H9 (cell line): Measurements from ENCODE around the gene CPXM1. TPM values are rescaled to one million over a fixed set of nuclear protein-coding genes. Genes with fewer than 3 reads are reported as not detected.

Experiments
- DNase-seq: peaks from one replicate; pipeline ENCODE4 v3.0.0-alpha.2; 2017
- H2AFZ ChIP-seq: one replicate; pipeline ENCODE4 v1.6.1; 2013; ENCODE audit warnings: mild to moderate bottlenecking, low read length, control low read depth, moderate library complexity
- H2AK5ac ChIP-seq: 2 replicates; pipeline ENCODE4 v1.6.1; 2013; ENCODE audit warnings: low read length, control low read depth, mixed read lengths; ENCODE audit not compliant: insufficient read length
- H2BK120ac ChIP-seq: one replicate; pipeline ENCODE4 v1.6.1; 2013; ENCODE audit warnings: low read depth, mild to moderate bottlenecking, low read length, control low read depth, inconsistent platforms; ENCODE audit not compliant: poor library complexity, severe bottlenecking
- H2BK12ac ChIP-seq: 2 replicates; pipeline ENCODE4 v1.6.1; 2013; ENCODE audit warnings: low read length, control low read depth, mixed read lengths, low read depth; ENCODE audit not compliant: insufficient read length
- H2BK15ac ChIP-seq: 2 replicates; pipeline ENCODE4 v1.6.1; 2013; ENCODE audit warnings: low read depth, low read length, control low read depth
- H2BK20ac ChIP-seq: one replicate; pipeline ENCODE4 v1.6.1; 2013; ENCODE audit warnings: low read depth, mild to moderate bottlenecking, low read length, control low read depth, inconsistent platforms; ENCODE audit not compliant: poor library complexity, severe bottlenecking
- H2BK5ac ChIP-seq: 2 replicates; pipeline ENCODE4 v1.6.1; 2013; ENCODE audit warnings: low read length, control low read depth, mixed read lengths; ENCODE audit not compliant: insufficient read length
- H3K14ac ChIP-seq: 2 replicates; pipeline ENCODE4 v1.6.1; 2013; ENCODE audit warnings: low read length, control low read depth; ENCODE audit not compliant: insufficient read depth
- H3K18ac ChIP-seq: 2 replicates; pipeline ENCODE4 v1.6.1; 2013; ENCODE audit warnings: low read depth, mild to moderate bottlenecking, mixed read lengths, low read length, control low read depth; ENCODE audit not compliant: insufficient read length
- H3K23ac ChIP-seq: 2 replicates; pipeline ENCODE4 v1.6.1; 2013; ENCODE audit warnings: low read length, control low read depth, mixed read lengths, low read depth; ENCODE audit not compliant: insufficient read length
- H3K23me2 ChIP-seq: 2 replicates; pipeline ENCODE4 v1.6.1; 2013; ENCODE audit warnings: low read depth, mild to moderate bottlenecking, mixed read lengths, low read length, control low read depth; ENCODE audit not compliant: insufficient read length, poor library complexity, severe bottlenecking
- H3K27ac ChIP-seq: 2 replicates; pipeline ENCODE4 v1.5.1; 2013; ENCODE audit warnings: low read length, control low read depth, mixed read lengths, low read depth; ENCODE audit not compliant: insufficient read length
- H3K27me3 ChIP-seq: 2 replicates; pipeline ENCODE4 v1.6.1; 2013; ENCODE audit warnings: low read length, control low read depth, inconsistent platforms; ENCODE audit not compliant: insufficient read depth
- H3K4ac ChIP-seq: 2 replicates; pipeline ENCODE4 v1.6.1; 2013; ENCODE audit warnings: low read depth, mild to moderate bottlenecking, control low read depth, inconsistent platforms, low read length, moderate library complexity
- H3K4me1 ChIP-seq: 2 replicates; pipeline ENCODE4 v1.6.1; 2013; ENCODE audit warnings: low read length, control low read depth, inconsistent platforms; ENCODE audit not compliant: insufficient read depth
- H3K4me2 ChIP-seq: 2 replicates; pipeline ENCODE4 v1.6.1; 2013; ENCODE audit warnings: low read length, control low read depth, mixed read lengths; ENCODE audit not compliant: insufficient read length, insufficient read depth
- H3K56ac ChIP-seq: 2 replicates; pipeline ENCODE4 v1.6.1; 2013; ENCODE audit warnings: low read depth, mild to moderate bottlenecking, mixed read lengths, low read length, control low read depth; ENCODE audit not compliant: insufficient read length
- H3K79me1 ChIP-seq: 2 replicates; pipeline ENCODE4 v1.6.1; 2013; ENCODE audit warnings: low read depth, mild to moderate bottlenecking, moderate library complexity, low read length, control low read depth, inconsistent platforms; ENCODE audit not compliant: insufficient read depth, poor library complexity, severe bottlenecking
- H3K79me2 ChIP-seq: 2 replicates; pipeline ENCODE4 v1.6.1; 2013; ENCODE audit warnings: low read length, control low read depth, inconsistent platforms; ENCODE audit not compliant: insufficient read depth
- H3K9ac ChIP-seq: 2 replicates; pipeline ENCODE4 v1.6.1; 2013; ENCODE audit warnings: low read length, control low read depth, mixed read lengths; ENCODE audit not compliant: insufficient read length; ENCODE audit errors: extremely low read depth
- H3K9me3 ChIP-seq: one replicate; pipeline ENCODE4 v1.6.1; 2013; ENCODE audit warnings: low read depth, low read length, inconsistent platforms; ENCODE audit not compliant: control insufficient read depth
- H3T11ph ChIP-seq: one replicate; pipeline ENCODE4 v1.6.1; 2013; ENCODE audit warnings: mild to moderate bottlenecking, low read length, control low read depth, inconsistent platforms
- H4K20me1 ChIP-seq: one replicate; pipeline ENCODE4 v1.6.1; 2013; ENCODE audit not compliant: control insufficient read depth, insufficient read length, insufficient read depth
- H4K5ac ChIP-seq: 2 replicates; pipeline ENCODE4 v1.6.1; 2013; ENCODE audit warnings: low read depth, mild to moderate bottlenecking, mixed read lengths, low read length, control low read depth; ENCODE audit not compliant: insufficient read length
- H4K8ac ChIP-seq: replicated peaks from 2 replicates; pipeline ENCODE4 v1.6.1; 2013; ENCODE audit warnings: low read length, control low read depth, mixed read lengths, low read depth; ENCODE audit not compliant: insufficient read length
- H4K91ac ChIP-seq: 2 replicates; pipeline ENCODE4 v1.6.1; 2013; ENCODE audit warnings: low read depth, mild to moderate bottlenecking, moderate library complexity, mixed read lengths, low read length, control low read depth; ENCODE audit not compliant: insufficient read length
- H3K27ac Mint-ChIP-seq, 3 experiments: 2 replicates in 2 of 3; 3 replicates in 1 of 3; pipeline ENCODE4 v1.8.0; 2020 to 2021; ENCODE audit warnings: mixed read lengths in 3 of 3, mild to moderate bottlenecking in 1 of 3, moderate library complexity in 1 of 3
- H3K27me3 Mint-ChIP-seq: 2 replicates; pipeline ENCODE4 v1.8.0; 2021; ENCODE audit warnings: low read depth, mild to moderate bottlenecking, moderate library complexity, mixed read lengths
- H3K36me3 Mint-ChIP-seq, 3 experiments: 2 replicates in 2 of 3; 3 replicates in 1 of 3; pipeline ENCODE4 v1.8.0; 2020 to 2021; ENCODE audit warnings: low read depth in 3 of 3, mixed read lengths in 3 of 3; ENCODE audit not compliant: insufficient read depth in 1 of 3
- H3K4me1 Mint-ChIP-seq, 2 experiments: 2 replicates each; pipeline ENCODE4 v1.8.0; 2020; ENCODE audit warnings: mixed read lengths in 2 of 2
- H3K4me3 Mint-ChIP-seq, 2 experiments: 2 replicates in 1 of 2; 3 replicates in 1 of 2; pipeline ENCODE4 v1.8.0; 2020 to 2021; ENCODE audit warnings: mild to moderate bottlenecking in 2 of 2, mixed read lengths in 2 of 2, moderate library complexity in 1 of 2
- H3K9me3 Mint-ChIP-seq, 2 experiments: 2 replicates in 1 of 2; 3 replicates in 1 of 2; pipeline ENCODE4 v1.8.0; 2020; ENCODE audit warnings: mild to moderate bottlenecking in 2 of 2, mixed read lengths in 2 of 2, moderate library complexity in 1 of 2
- CTCF ChIP-seq: fragments of 200-600 bp; sonication (generic); conservative IDR thresholded peaks from 3 replicates; pipeline ENCODE4 v1.8.0; 2021; ENCODE audit warnings: antibody characterized with exemption, mild to moderate bottlenecking
- WGBS: extraction: QIAGEN DNeasy Blood & Tissue Kit; methylation state at CpG from one replicate; pipeline ENCODE4 v1.1.7; 2013; ENCODE audit warnings: missing lambda C conversion rate, low lambda C conversion rate, mixed read lengths; ENCODE audit not compliant: insufficient read length; ENCODE audit errors: extremely low coverage; 5-methylcytosine and 5-hydroxymethylcytosine counted together
- total RNA-seq: library from RNA; stranded (reverse); gene quantifications from 2 replicates; pipeline ENCODE4 v1.2.1, GENCODE V29; 2021

Gene CPXM1
- total RNA-seq, 1 experiment from 2014 or later: 69.0 TPM

GRCh38 chr20:2839732-2840137 lies 39.3 kb upstream of the CPXM1 start:
- Histone ChIP-seq H4K20me1 (no peaks in the 10 kb centered on the region), H2BK15ac (no peak overlapping the region), H3K79me2 (no peaks in the 10 kb centered on the region), H2AK5ac (no peak overlapping the region), H3K23me2 (peaks cover 7% of the 10 kb centered on the region), H2BK120ac (no peak overlapping the region), H3K4me2 (no peak overlapping the region), H2BK20ac (no peak overlapping the region), H3K9ac (no peak overlapping the region), H3K27ac (no peak overlapping the region), H3K27me3 (peaks cover 7% of the 10 kb centered on the region; the same call in 1 of the 2 replicates), H3K79me1 (no peaks in the 10 kb centered on the region), H3K4ac (no peak overlapping the region), H4K5ac (no peak overlapping the region), H4K8ac (no peak overlapping the region), H3K18ac (no peak overlapping the region), H3K9me3 (no peaks in the 10 kb centered on the region), H3K4me1 (no peaks in the 10 kb centered on the region), H2BK12ac (no peak overlapping the region), H2BK5ac (no peak overlapping the region), H3K14ac (no peak overlapping the region), H2AFZ (no peak overlapping the region), H3K56ac (no peak overlapping the region), H4K91ac (no peak overlapping the region), H3T11ph (no peak overlapping the region), H3K23ac (no peak overlapping the region)
- no peak for DNase-seq
- Mint-ChIP-seq H3K9me3 (peaks cover 0 to 4% of the 10 kb centered on the region in 2 experiments; a peak in 1 of 5 replicates), H3K36me3 (peaks cover 3 to 26% (median 22%) of the 10 kb centered on the region in 3 experiments), H3K27me3 (peaks cover 12% of the 10 kb centered on the region), H3K4me1 (peaks cover 4 to 10% of the 10 kb centered on the region in 2 experiments), H3K4me3 (peak overlapping the region; percentile 35 to 69), H3K27ac (no peak overlapping the region)
- no peak for TF ChIP-seq CTCF
- WGBS: no CpG with 5 or more reads among the region's 21 CpGs
